GM12872 (cell line): ENCODE data around the gene TTC4.

Experiments
- CTCF ChIP-seq: IDR thresholded peaks from 3 replicates; pipeline ENCODE4 v1.5.1; 2011; ENCODE audit warnings: low read depth, mild to moderate bottlenecking, low read length, moderate library complexity; ENCODE audit not compliant: insufficient read depth

The TTC4 gene

GRCh38 chr1:54714881-54715492, 674 bp upstream of the TTC4 start:
- TF ChIP-seq CTCF: no peak

GRCh38 chr1:54716299-54717047, 812 bp downstream of the TTC4 start:
- TF ChIP-seq CTCF: no peak

- TF ChIP-seq CTCF: no peak
Measured at GRCh38 chr1:54721719-54722118, 6.1 kb downstream of the TTC4 start.

- no peak for TF ChIP-seq CTCF
Measured at GRCh38 chr1:54723985-54724384, 8.3 kb downstream of the TTC4 start.

GRCh38 chr1:54724771-54725170, 9.1 kb downstream of the TTC4 start:
- no peak for TF ChIP-seq CTCF

GRCh38 chr1:54728027-54728426, 12.4 kb downstream of the TTC4 start:
- no peak for TF ChIP-seq CTCF

GRCh38 chr1:54736685-54737084, 21.0 kb downstream of the TTC4 start:
- TF ChIP-seq CTCF: no peak
